ENCODE data around the gene PIK3R1.

Gene PIK3R1

GRCh38 chr5:68245319-68245718 is 29.8 kb downstream of the PIK3R1 start:
- Histone ChIP-seq H3K4me1 (ENCODE audit: control insufficient read depth in 5 of 5, insufficient read depth in 5 of 5, low read length in 5 of 5) (peaks cover 3 to 64% (median 54%) of the 10 kb centered on the region in 5 donors), H3K4me3 (ENCODE audit: low read depth in 1 of 5, low read length in 5 of 5) (no peak overlapping the region), H3K36me3 (ENCODE audit: control insufficient read depth in 5 of 5, insufficient read depth in 5 of 5, low read length in 5 of 5) (no peaks in the 10 kb centered on the region), H3K27me3 (ENCODE audit: control insufficient read depth in 5 of 5, insufficient read depth in 4 of 5, low read length in 5 of 5) (no peaks in the 10 kb centered on the region), H3K27ac (ENCODE audit: low read depth, low read length) (peak overlapping the region; percentile 80), H3K9me3 (ENCODE audit: control insufficient read depth in 5 of 5, low read length in 5 of 5) (no peaks in the 10 kb centered on the region), H3K9ac (ENCODE audit: low read length in 5 of 5) (no peak overlapping the region)

DNA sequence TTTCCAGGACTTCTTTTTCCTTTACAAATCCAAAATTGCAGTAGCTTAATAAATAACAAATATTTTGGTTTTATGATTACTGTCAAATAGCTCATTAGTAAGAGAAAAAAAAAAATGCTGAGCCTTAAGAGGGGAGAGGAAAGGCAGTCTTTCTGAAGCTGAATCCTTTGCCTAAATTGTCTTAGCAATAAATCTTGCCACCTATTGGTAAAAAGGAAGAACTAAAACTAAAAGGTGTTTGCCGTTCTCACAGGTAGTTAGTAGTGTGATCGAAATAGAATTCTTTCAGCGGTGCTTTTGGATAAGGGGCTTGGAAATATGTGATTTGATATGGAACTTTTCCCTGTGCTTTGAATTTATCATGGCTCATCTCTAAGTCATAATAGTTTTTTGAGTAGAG is 31.2 kb downstream of the PIK3R1 start:
- Histone ChIP-seq H3K4me1 (ENCODE audit: control insufficient read depth in 5 of 5, insufficient read depth in 5 of 5, low read length in 5 of 5) (peaks cover 0 to 68% (median 61%) of the 10 kb centered on the region in 5 donors), H3K9me3 (ENCODE audit: control insufficient read depth in 5 of 5, low read length in 5 of 5) (no peaks in the 10 kb centered on the region), H3K27ac (ENCODE audit: low read depth, low read length) (peak overlapping the region; percentile 37), H3K4me3 (ENCODE audit: low read depth in 1 of 5, low read length in 5 of 5) (no peak overlapping the region), H3K27me3 (ENCODE audit: control insufficient read depth in 5 of 5, insufficient read depth in 4 of 5, low read length in 5 of 5) (no peaks in the 10 kb centered on the region), H3K36me3 (ENCODE audit: control insufficient read depth in 5 of 5, insufficient read depth in 5 of 5, low read length in 5 of 5) (no peaks in the 10 kb centered on the region), H3K9ac (ENCODE audit: low read length in 5 of 5) (no peak overlapping the region)

DNA sequence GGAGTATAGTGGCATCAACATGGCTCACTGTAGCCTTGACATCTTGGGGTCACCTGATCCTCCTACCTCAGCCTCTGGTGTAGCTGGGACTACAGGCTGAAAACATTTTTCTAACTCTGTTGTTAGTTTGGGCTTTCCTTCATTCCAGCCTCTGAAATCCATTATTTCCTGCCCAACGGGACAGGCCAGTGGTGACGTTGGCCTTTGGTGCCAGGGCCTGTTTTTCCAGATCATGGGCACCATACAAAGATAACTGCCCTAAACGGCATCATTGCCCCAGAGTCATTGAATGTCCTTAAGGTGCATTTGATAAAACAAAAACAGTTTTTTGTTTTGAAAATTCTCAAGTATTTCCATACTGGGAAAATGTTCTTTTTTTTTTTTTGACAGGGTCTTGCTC is 32.1 kb downstream of the PIK3R1 start:
- no peak overlapping the region for H3K9ac ChIP-seq (ENCODE audit: low read length in 5 of 5)
- no peak overlapping the region for H3K4me3 ChIP-seq (ENCODE audit: low read depth in 1 of 5, low read length in 5 of 5)
- peaks cover 0 to 68% (median 63%) of the 10 kb centered on the region in 5 donors for H3K4me1 ChIP-seq (ENCODE audit: control insufficient read depth in 5 of 5, insufficient read depth in 5 of 5, low read length in 5 of 5)
- H3K27ac ChIP-seq (ENCODE audit: low read depth, low read length), result no peak overlapping the region
- no peaks in the 10 kb centered on the region for H3K36me3 ChIP-seq (ENCODE audit: control insufficient read depth in 5 of 5, insufficient read depth in 5 of 5, low read length in 5 of 5)
- no peaks in the 10 kb centered on the region for H3K27me3 ChIP-seq (ENCODE audit: control insufficient read depth in 5 of 5, insufficient read depth in 4 of 5, low read length in 5 of 5)
- H3K9me3 ChIP-seq (ENCODE audit: control insufficient read depth in 5 of 5, low read length in 5 of 5), result no peaks in the 10 kb centered on the region

DNA sequence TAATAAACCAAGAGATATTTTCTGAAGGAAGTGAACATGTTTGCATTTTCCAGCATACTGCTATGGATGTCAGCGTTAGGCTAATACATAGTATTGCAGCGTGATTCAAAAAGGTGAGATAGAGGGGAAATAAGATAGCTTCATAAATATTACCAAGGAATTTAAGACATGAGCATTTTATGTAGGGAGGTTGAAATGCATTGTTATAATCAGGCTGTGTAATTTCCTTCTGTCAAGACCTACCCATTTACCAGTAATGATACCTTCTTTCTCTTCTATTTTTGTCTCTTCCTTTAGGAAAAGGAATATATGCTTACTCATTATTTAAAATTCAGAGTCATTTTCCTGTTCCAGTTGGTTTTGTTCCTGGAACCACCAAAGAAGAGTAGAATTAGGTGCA is 33.3 kb downstream of the PIK3R1 start:
- peaks cover 3 to 67% (median 63%) of the 10 kb centered on the region in 5 donors for H3K4me1 ChIP-seq (ENCODE audit: control insufficient read depth in 5 of 5, insufficient read depth in 5 of 5, low read length in 5 of 5)
- no peaks in the 10 kb centered on the region for H3K36me3 ChIP-seq (ENCODE audit: control insufficient read depth in 5 of 5, insufficient read depth in 5 of 5, low read length in 5 of 5)
- H3K9ac ChIP-seq (ENCODE audit: low read length in 5 of 5), result no peak overlapping the region
- H3K27ac ChIP-seq (ENCODE audit: low read depth, low read length), result no peak overlapping the region
- H3K4me3 ChIP-seq (ENCODE audit: low read depth in 1 of 5, low read length in 5 of 5), result no peak overlapping the region
- H3K27me3 ChIP-seq (ENCODE audit: control insufficient read depth in 5 of 5, insufficient read depth in 4 of 5, low read length in 5 of 5), result no peaks in the 10 kb centered on the region
- H3K9me3 ChIP-seq (ENCODE audit: control insufficient read depth in 5 of 5, low read length in 5 of 5), result no peaks in the 10 kb centered on the region

DNA sequence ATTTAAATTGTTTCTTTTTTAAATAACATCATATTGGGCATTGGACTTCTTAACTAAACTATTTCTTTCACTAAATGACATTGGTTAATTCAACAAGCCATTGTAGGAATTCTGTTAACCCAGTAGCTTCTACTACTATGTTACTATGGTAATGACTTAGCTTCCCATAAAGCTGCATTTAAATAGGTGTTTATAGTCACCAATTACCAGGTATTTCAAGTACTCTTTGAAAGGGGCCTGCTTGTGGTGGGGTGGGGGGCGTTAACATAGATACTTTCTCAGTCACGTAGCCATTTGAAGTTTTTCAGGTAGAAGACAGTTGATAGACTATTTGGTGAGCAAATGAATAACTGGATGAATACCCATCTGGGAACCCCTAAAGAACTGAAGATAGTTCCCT is 34.0 kb downstream of the PIK3R1 start:
- peaks cover 5 to 70% (median 66%) of the 10 kb centered on the region in 5 donors for H3K4me1 ChIP-seq (ENCODE audit: control insufficient read depth in 5 of 5, insufficient read depth in 5 of 5, low read length in 5 of 5)
- no peak overlapping the region for H3K4me3 ChIP-seq (ENCODE audit: low read depth in 1 of 5, low read length in 5 of 5)
- H3K9me3 ChIP-seq (ENCODE audit: control insufficient read depth in 5 of 5, low read length in 5 of 5), result no peaks in the 10 kb centered on the region
- no peak overlapping the region for H3K9ac ChIP-seq (ENCODE audit: low read length in 5 of 5)
- no peaks in the 10 kb centered on the region for H3K27me3 ChIP-seq (ENCODE audit: control insufficient read depth in 5 of 5, insufficient read depth in 4 of 5, low read length in 5 of 5)
- H3K36me3 ChIP-seq (ENCODE audit: control insufficient read depth in 5 of 5, insufficient read depth in 5 of 5, low read length in 5 of 5), result no peaks in the 10 kb centered on the region
- peak overlapping the region; percentile 89 for H3K27ac ChIP-seq (ENCODE audit: low read depth, low read length)

GRCh38 chr5:68250661-68251298 is 35.2 kb downstream of the PIK3R1 start:
- Histone ChIP-seq H3K9ac (ENCODE audit: low read length in 5 of 5) (peak overlapping the region in 3 of 5 donors; percentile 16 to 44 (median 17)), H3K9me3 (ENCODE audit: control insufficient read depth in 5 of 5, low read length in 5 of 5) (no peaks in the 10 kb centered on the region), H3K36me3 (ENCODE audit: control insufficient read depth in 5 of 5, insufficient read depth in 5 of 5, low read length in 5 of 5) (no peaks in the 10 kb centered on the region), H3K4me3 (ENCODE audit: low read depth in 1 of 5, low read length in 5 of 5) (peak overlapping the region in 1 of 5 donors; percentile 33), H3K27ac (ENCODE audit: low read depth, low read length) (peak overlapping the region; percentile 89), H3K27me3 (ENCODE audit: control insufficient read depth in 5 of 5, insufficient read depth in 4 of 5, low read length in 5 of 5) (no peaks in the 10 kb centered on the region), H3K4me1 (ENCODE audit: control insufficient read depth in 5 of 5, insufficient read depth in 5 of 5, low read length in 5 of 5) (peaks cover 5 to 72% (median 71%) of the 10 kb centered on the region in 5 donors)

GRCh38 chr5:68251386-68251785 is 35.8 kb downstream of the PIK3R1 start:
- peak overlapping the region in 2 of 5 donors; percentile 13 to 37 for H3K4me3 ChIP-seq (ENCODE audit: low read depth in 1 of 5, low read length in 5 of 5)
- H3K9ac ChIP-seq (ENCODE audit: low read length in 5 of 5), result peak overlapping the region in 3 of 5 donors; percentile 1 to 38 (median 16)
- H3K9me3 ChIP-seq (ENCODE audit: control insufficient read depth in 5 of 5, low read length in 5 of 5), result no peaks in the 10 kb centered on the region
- H3K4me1 ChIP-seq (ENCODE audit: control insufficient read depth in 5 of 5, insufficient read depth in 5 of 5, low read length in 5 of 5), result peaks cover 5 to 75% (median 74%) of the 10 kb centered on the region in 5 donors
- peak overlapping the region; percentile 89 for H3K27ac ChIP-seq (ENCODE audit: low read depth, low read length)
- H3K27me3 ChIP-seq (ENCODE audit: control insufficient read depth in 5 of 5, insufficient read depth in 4 of 5, low read length in 5 of 5), result no peaks in the 10 kb centered on the region
- no peaks in the 10 kb centered on the region for H3K36me3 ChIP-seq (ENCODE audit: control insufficient read depth in 5 of 5, insufficient read depth in 5 of 5, low read length in 5 of 5)

DNA sequence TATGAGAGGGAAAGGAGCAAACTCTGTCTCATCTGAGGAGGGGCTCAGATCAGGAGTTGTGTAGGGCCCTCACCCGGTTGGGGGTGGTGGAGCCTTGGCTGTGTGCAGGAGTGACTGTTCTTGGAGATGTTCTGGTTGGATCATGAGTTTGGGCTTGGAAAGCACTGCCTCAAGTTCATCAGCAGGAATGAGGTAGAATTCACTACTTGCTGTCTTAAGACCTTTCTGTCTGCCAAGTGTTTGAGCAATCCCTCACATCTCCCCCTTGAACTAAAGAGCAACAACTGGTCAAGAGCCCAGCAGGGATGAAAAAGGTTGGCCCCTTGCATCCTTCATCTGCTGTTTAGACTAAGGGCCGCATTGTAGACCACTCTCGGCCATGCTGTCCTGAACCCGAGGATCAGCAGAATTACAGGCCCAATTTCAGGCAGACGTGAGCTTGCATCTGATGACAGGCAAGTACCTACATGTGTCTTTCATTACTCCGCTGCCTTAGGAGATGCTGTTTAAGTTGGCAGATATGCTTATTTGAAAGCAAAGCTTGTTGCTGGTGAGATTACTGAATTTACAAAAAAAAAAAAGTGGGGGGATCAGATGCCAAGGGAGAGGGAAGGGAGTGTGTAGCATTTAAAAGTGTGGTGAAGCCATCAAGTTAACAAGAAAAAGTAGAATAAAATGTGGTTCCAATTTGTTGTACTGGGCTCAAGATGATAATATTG is 36.4 kb downstream of the PIK3R1 start:
- Histone ChIP-seq H3K9ac (ENCODE audit: low read length in 5 of 5) (peak overlapping the region in 2 of 5 donors; percentile 1 to 38), H3K4me1 (ENCODE audit: control insufficient read depth in 5 of 5, insufficient read depth in 5 of 5, low read length in 5 of 5) (peaks cover 5 to 80% (median 78%) of the 10 kb centered on the region in 5 donors), H3K4me3 (ENCODE audit: low read depth in 1 of 5, low read length in 5 of 5) (peak overlapping the region in 4 of 5 donors; percentile 13 to 37 (median 29)), H3K27me3 (ENCODE audit: control insufficient read depth in 5 of 5, insufficient read depth in 4 of 5, low read length in 5 of 5) (no peaks in the 10 kb centered on the region), H3K9me3 (ENCODE audit: control insufficient read depth in 5 of 5, low read length in 5 of 5) (no peaks in the 10 kb centered on the region), H3K36me3 (ENCODE audit: control insufficient read depth in 5 of 5, insufficient read depth in 5 of 5, low read length in 5 of 5) (no peaks in the 10 kb centered on the region), H3K27ac (ENCODE audit: low read depth, low read length) (peak overlapping the region; percentile 89)

DNA sequence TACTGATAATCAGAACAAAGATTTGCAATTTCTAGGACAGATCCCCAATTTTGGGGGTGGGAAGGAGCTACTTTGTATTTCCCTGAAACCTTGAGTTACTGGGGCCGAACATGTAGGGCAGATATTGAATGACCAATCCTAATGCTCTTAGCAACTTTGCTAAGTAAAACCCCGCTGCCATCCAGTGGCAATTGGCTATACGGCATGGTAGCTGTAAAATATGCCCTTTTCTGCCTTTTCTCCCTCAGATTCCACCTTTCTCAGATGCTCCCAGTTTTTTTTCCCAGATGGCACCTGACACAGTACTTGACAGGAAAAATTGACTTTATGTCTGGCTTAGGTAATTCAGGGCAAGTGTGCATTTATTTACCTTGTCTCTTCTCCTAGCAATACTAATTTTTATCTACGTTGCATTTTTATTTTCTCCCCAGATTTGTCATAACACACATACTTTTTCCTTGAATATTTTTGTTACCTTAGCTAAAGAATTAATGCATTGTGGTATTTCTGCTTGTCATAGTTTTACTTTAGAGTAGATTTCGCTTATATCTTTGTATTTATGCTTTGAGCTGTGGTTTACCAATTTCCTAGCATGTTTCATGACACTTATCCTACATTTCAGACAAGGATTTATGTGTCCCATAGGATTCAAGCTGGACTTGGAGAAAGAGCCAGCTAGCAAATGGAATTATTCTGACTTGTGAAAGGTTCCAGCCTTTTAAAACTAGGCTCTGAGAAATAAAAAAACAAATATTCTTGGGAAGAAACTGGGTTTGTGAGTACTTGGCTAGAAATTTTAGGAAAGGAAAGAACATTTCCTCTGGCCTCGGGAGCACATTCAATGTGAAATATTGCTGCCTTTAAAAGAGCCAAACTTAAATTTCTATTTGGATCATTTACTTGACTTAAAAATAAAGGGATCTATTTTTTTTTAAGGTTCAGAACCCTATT is 37.4 kb downstream of the PIK3R1 start:
- no peaks in the 10 kb centered on the region for H3K36me3 ChIP-seq (ENCODE audit: control insufficient read depth in 5 of 5, insufficient read depth in 5 of 5, low read length in 5 of 5)
- peak overlapping the region; percentile 1 to 75 (median 22) for H3K9ac ChIP-seq (ENCODE audit: low read length in 5 of 5)
- H3K9me3 ChIP-seq (ENCODE audit: control insufficient read depth in 5 of 5, low read length in 5 of 5), result no peaks in the 10 kb centered on the region
- peak overlapping the region; percentile 89 for H3K27ac ChIP-seq (ENCODE audit: low read depth, low read length)
- peak overlapping the region in 3 of 5 donors; percentile 23 to 33 (median 29) for H3K4me3 ChIP-seq (ENCODE audit: low read depth in 1 of 5, low read length in 5 of 5)
- H3K4me1 ChIP-seq (ENCODE audit: control insufficient read depth in 5 of 5, insufficient read depth in 5 of 5, low read length in 5 of 5), result peaks cover 5 to 90% (median 88%) of the 10 kb centered on the region in 5 donors
- no peaks in the 10 kb centered on the region for H3K27me3 ChIP-seq (ENCODE audit: control insufficient read depth in 5 of 5, insufficient read depth in 4 of 5, low read length in 5 of 5)
